AG09319 (cell line): ENCODE results near the gene SEPTIN1.
A peak's percentile ranks its signal among the peaks of the same experiment; 100 is the strongest.

Experiments used
- DNase-seq: peaks from one replicate; pipeline ENCODE4 v3.0.0-alpha.2; 2010; ENCODE audit warnings: low read depth; ENCODE audit errors: extremely low read depth
- TF ChIP-seq, protein P1 (sequence below): IDR thresholded peaks from 2 replicates; pipeline ENCODE4 v1.5.1; 2011; ENCODE audit warnings: low read depth, mild to moderate bottlenecking, inconsistent platforms, low read length, moderate library complexity

SEPTIN1 gene

DNA sequence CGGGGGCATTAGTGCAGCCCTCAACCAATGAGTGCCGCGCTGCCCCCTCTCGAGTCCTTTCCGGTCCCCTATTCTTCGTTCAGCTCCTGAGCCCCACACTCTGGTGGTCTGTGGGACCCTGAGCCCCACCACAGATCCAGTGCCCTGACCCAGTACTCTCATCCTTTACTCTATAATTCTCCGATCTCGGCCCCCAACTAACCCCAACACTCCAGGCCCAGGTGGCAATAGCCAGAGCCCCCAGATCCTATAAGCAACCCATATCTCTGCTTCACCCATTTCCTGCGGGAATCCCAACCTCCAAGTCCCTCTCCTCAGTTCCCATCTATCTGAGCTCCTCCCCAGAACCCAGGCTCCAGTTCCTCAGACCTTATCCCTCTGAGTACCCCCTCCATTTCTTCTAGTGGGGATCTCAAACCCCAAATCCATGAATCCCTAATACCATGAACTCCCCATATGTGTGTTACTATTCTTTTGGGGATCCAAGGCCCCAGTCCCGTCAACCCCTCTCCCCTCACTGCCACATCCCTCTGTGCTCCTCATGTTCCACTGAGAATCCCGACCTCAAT is 11.0 kb downstream of the SEPTIN1 start:
- TF ChIP-seq, protein P1, sequence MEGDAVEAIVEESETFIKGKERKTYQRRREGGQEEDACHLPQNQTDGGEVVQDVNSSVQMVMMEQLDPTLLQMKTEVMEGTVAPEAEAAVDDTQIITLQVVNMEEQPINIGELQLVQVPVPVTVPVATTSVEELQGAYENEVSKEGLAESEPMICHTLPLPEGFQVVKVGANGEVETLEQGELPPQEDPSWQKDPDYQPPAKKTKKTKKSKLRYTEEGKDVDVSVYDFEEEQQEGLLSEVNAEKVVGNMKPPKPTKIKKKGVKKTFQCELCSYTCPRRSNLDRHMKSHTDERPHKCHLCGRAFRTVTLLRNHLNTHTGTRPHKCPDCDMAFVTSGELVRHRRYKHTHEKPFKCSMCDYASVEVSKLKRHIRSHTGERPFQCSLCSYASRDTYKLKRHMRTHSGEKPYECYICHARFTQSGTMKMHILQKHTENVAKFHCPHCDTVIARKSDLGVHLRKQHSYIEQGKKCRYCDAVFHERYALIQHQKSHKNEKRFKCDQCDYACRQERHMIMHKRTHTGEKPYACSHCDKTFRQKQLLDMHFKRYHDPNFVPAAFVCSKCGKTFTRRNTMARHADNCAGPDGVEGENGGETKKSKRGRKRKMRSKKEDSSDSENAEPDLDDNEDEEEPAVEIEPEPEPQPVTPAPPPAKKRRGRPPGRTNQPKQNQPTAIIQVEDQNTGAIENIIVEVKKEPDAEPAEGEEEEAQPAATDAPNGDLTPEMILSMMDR: no peak
- no peak for DNase-seq

DNA sequence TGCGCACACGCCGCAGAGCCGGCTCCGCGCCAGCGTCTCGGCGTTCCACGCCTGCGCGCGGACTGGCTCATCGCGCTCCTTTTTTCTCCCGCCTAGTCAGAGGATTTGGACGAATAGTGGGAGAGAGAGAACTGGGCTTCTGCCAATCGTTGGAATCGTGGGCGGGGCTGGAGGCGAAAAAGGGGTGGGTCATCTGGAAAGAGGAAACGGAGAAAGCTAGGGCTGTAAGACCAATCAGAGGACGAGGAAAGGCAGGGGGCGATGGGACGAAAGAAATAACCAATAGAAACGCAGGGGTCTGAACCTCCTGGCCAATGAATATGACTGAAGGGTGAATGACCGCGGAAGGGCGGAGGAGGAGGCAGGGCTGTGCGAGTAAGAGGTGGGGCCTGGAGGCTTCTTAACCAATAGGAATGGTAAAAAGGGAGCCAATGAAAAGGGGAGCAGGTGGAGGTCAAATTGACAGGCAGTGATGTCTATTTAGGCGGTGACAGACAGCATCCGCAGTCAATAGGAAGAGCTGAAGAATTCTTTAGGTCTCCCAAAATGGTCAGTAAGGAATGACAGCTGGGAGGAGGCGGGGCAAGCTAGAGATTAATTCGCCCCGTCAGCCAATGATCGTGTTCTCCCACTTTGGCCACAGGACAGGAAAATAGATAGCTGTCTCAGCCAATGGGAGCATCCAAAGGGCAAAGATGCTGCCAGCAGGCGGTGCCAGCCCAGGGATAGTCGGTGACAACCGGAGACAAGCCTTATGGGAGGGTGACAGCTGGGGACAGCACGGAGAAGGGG is 11.7 kb downstream of the SEPTIN1 start, which contains the start of gene TBC1D10B:
Gene TBC1D10B (minus strand): TSS at position 39 of the 792 bp plus-strand sequence. CDS start 311 bp downstream, outside the sequence.
- DNase-seq: peak; percentile 100
- TF ChIP-seq, protein P1: peak; percentile 14

DNA sequence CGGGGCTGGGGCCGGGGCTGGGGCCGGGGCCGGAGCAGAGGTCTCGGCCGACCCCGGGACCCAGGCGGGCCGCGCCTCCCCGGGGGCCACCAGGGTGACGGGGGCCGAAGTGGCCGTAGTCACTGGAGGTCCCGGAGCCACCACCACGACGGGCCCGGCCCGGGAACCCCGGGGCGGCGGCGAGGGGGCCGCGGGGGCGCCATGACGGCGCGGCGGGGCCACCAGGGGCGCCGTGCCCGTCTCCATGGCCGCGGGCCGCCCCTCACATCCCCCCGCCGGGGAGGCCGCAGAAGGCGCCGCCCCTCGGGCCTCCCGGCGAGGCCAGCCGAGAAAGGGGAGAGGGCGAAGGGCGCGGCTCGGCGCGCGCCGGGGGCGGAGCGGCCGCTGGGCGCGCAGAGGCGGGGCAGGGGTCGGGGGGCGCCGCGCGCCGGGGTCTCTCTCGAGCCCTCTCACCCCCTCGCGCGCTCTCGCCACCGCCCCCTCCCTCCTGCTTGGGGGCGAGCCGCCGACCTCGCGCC is 12.4 kb downstream of the SEPTIN1 start:
- TF ChIP-seq, protein P1: no peak
- no peak for DNase-seq

DNA sequence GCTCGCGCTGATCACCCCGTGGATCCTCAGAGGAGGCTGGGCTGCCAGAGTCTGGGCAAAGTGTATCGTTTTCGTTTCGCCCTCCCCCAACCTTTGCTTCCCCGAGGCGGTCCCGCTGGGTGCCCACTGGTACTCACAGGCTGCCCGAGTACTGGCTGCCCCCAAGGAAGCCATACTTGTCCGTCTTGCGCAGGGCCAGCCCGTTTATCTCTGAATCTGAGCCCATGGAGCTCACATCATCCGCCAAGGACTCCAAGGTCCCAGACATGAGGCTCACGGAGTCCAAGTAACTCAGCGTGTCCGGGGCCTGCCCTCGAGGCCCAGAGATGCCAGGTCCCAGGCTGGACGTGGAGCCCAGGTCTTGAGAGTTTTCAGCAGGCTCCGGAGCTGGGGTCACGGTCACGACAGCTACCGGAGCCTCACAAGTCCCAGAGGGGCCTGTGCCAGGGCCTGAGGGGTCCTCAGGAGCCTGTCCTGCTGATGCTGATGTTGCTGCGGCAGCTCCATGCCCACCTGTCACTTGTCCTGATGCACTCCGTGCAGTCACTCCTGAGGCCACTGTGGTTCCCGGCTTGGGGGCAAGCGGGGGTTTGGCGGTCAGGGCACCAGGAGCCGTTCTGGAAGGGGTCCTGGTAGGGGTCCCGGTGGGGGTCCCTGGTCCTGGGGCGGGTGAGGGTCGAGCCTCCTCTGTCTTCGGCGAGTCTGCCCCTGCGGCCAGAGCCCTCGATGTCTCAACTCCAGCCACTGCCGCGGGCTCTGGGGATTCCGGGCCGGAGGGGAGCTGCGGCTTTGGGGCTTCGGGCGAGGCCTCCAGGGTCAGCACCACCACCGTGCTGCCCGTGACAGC is 13.0 kb downstream of the SEPTIN1 start:
- TF ChIP-seq, protein P1: no peak
- DNase-seq: no peak

DNA sequence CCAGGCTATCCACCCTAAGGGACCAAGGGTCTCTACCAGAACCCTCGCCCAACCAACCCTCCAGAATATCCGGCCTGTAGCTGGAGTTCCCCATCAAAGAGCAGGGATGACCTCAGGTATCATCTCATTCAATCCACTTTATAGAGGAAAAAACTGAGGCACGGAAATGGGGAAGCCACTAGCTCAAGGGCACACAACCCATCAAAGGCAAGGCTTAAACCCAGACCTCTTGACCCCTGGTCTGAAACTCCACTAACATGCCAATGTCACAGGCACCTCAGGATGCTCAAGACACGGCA is 13.6 kb downstream of the SEPTIN1 start:
- TF ChIP-seq, protein P1: no peak
- DNase-seq: no peak

DNA sequence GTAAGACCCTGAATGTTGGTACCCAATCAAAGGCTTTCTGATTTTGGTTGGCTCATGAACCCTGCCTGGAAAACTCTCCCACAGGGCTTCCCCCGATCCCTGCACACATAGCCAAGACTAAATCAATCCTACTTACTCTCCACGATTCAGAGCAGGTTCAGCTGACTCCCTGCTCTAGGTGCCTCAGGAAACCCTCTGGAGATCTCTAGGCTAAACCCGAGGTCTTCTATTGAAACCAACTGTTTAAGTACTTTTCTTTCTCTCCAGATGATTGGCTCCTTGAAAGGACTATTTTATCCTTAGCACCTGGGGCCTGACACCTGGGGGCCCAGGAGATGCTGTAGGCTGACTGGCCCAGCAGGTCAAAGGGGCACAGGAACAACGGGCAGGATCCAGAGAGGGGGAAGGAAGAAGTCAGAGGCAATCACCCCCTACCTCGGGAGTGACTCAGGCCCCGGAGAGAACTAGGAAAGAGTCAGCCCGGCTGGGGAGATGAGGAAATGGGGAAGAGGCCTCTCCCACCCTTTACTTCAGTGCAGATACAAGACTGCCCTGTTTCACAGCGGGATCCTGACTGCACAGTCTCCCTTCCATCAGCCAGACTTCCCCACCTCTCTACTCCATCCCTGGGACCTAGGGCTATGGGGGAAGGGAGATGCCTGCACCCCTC is 14.1 kb downstream of the SEPTIN1 start:
- DNase-seq: no peak
- TF ChIP-seq, protein P1: no peak
